MG63 (cell line): ENCODE measurements around the gene CASP3. TPM values are rescaled to one million over a fixed set of nuclear protein-coding genes. Genes with fewer than 3 reads are reported as not detected.

ENCODE experiments used
- DNase-seq: peaks from one replicate; pipeline ENCODE4 v3.0.0-alpha.2; 2020
- H3K27me3 ChIP-seq: fragments of 250-450 bp; sonication (Bioruptor Pico); 2 replicates; pipeline ENCODE4 v1.5.1; 2020; ENCODE audit warnings: mild to moderate bottlenecking, moderate library complexity
- H3K36me3 ChIP-seq: fragments of 250-450 bp; sonication (Bioruptor Pico); 2 replicates; pipeline ENCODE4 v1.5.1; 2020; ENCODE audit warnings: mild to moderate bottlenecking, moderate library complexity
- H3K4me3 ChIP-seq: fragments of 250-450 bp; sonication (Bioruptor Pico); 2 replicates; pipeline ENCODE4 v1.5.1; 2020; ENCODE audit warnings: mild to moderate bottlenecking, moderate library complexity
- H3K9me3 ChIP-seq: fragments of 250-450 bp; sonication (Bioruptor Pico); 2 replicates; pipeline ENCODE4 v1.5.1; 2020; ENCODE audit warnings: mild to moderate bottlenecking, moderate library complexity
- total RNA-seq: library from RNA; depleted of rRNA; stranded (reverse); fragments of >200 nt; shearing (Covaris generic); gene quantifications from 2 replicates; pipeline ENCODE4 v1.2.3, GENCODE V29; 2014; ENCODE audit warnings: low replicate concordance; rRNA removed

CASP3 gene
- total RNA-seq, 1 experiment from 2014 or later = 30.8 TPM

GRCh38 chr4:184591070-184591677 lies 58.1 kb downstream of the CASP3 start:
- H3K36me3 ChIP-seq = no peaks in the 10 kb centered on the region
- DNase-seq = no peak
- H3K4me3 ChIP-seq = no peak overlapping the region
- H3K27me3 ChIP-seq = no peaks in the 10 kb centered on the region
- no peaks in the 10 kb centered on the region for H3K9me3 ChIP-seq

DNA sequence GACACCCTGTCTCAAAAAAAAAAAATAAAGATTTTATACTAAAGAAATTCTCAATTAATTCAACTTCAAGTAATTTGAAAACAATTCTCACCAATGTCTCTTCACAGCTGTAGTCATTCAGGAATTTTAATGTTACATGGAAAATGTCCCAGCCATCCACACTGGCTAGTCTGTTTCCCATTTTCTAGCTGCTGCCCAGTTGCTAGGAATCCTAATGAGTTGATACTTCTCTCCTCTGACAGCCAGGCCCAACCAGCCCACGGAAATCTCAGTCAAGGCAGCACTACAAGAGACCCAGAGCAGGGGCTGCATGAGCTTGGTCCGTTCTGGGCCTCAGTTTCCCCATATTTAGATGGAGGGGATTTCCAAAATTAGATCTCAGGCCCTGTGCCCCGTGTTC lies 59.1 kb downstream of the CASP3 start:
- Histone ChIP-seq H3K4me3 (no peak overlapping the region), H3K27me3 (no peaks in the 10 kb centered on the region), H3K9me3 (no peaks in the 10 kb centered on the region), H3K36me3 (no peaks in the 10 kb centered on the region)
- no peak for DNase-seq

DNA sequence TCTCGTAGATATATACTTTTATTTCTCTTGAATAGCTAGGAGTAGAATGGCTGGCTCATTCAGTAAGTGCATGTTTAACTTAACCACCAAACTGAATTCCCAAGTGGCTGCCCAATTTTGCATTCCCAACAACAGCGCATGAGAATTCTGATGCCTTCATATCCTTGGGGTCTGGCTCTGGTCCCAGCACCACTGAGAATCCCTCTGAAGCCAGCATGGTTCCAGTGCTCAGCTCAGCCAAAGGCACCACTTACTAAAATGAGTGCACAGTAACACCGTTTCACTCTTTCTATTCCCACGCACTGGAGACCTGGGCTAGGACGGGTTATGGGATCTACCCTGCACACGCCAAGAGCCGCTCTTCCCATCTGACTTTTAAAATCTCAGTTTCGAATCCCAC lies 60.4 kb downstream of the CASP3 start:
- peak; percentile 69 for DNase-seq
- no peaks in the 10 kb centered on the region for H3K36me3 ChIP-seq
- H3K9me3 ChIP-seq = no peaks in the 10 kb centered on the region
- no peaks in the 10 kb centered on the region for H3K27me3 ChIP-seq
- H3K4me3 ChIP-seq = no peak overlapping the region

GRCh38 chr4:184587701-184588100 lies 61.5 kb downstream of the CASP3 start:
- Histone ChIP-seq H3K9me3 (no peaks in the 10 kb centered on the region), H3K36me3 (no peaks in the 10 kb centered on the region), H3K4me3 (no peak overlapping the region), H3K27me3 (no peaks in the 10 kb centered on the region)
- no peak for DNase-seq

DNA sequence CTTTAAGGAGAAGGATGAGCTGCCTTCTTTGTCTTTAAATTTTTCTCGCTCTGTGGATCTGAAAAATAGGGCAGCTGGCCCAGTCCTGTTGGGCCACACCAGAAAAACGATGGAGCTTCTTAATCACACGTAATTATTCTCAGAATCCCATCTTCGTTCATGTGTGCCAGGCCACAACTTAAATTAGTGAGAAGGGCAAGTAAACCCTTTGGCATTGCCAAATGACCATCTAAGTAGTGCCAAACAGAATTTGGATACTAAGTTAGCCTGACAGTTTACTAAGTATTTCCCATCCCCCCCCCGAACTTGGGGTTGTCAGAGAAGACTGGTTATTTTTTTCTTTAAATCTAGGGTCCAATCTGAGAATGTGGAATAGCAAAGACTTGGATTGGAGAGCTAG lies 62.0 kb downstream of the CASP3 start:
- no peaks in the 10 kb centered on the region for H3K36me3 ChIP-seq
- H3K4me3 ChIP-seq = no peak overlapping the region
- no peaks in the 10 kb centered on the region for H3K27me3 ChIP-seq

GRCh38 chr4:184583738-184584502 lies 65.3 kb downstream of the CASP3 start:
- Histone ChIP-seq H3K36me3 (no peaks in the 10 kb centered on the region), H3K4me3 (no peak overlapping the region), H3K27me3 (no peaks in the 10 kb centered on the region), H3K9me3 (no peaks in the 10 kb centered on the region)
- DNase-seq = no peak

More for the DNA sequence above, 62.0 kb downstream of the CASP3 start:
- H3K9me3 ChIP-seq = no peaks in the 10 kb centered on the region
- no peak for DNase-seq

Other genes with a start within 250 kb of the CASP3 start
- 5.4 and 13.9 TPM in 2 replicates for gene IRF2, start 174.9 kb downstream of the CASP3 start, total RNA-seq
- gene PRIMPOL, start 291 bp upstream of the CASP3 start, total RNA-seq = 15.8 and 21.3 TPM in 2 replicates
- gene CENPU, start 84.6 kb upstream of the CASP3 start, total RNA-seq = 42.4 and 46.1 TPM in 2 replicates
- gene ACSL1, start 176.5 kb upstream of the CASP3 start, total RNA-seq = 20.5 and 22.2 TPM in 2 replicates